Skin of body (tissue), 2 donors: ENCODE measurements around the gene TBX20. TPM values are rescaled to one million over a fixed set of nuclear protein-coding genes. Genes with fewer than 3 reads are reported as not detected.

Experiments
- DNase-seq: peaks from one replicate; lab custom pipeline; 2025; lab: John Stamatoyannopoulos, UW
- total RNA-seq: library from RNA; depleted of rRNA; stranded (reverse); fragments of >200 nt; gene quantifications from one replicate; pipeline ENCODE4 v1.2.3, GENCODE V29; 2014

TBX20 gene, protein sequence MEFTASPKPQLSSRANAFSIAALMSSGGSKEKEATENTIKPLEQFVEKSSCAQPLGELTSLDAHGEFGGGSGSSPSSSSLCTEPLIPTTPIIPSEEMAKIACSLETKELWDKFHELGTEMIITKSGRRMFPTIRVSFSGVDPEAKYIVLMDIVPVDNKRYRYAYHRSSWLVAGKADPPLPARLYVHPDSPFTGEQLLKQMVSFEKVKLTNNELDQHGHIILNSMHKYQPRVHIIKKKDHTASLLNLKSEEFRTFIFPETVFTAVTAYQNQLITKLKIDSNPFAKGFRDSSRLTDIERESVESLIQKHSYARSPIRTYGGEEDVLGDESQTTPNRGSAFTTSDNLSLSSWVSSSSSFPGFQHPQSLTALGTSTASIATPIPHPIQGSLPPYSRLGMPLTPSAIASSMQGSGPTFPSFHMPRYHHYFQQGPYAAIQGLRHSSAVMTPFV
- total RNA-seq, result 0.20 TPM

DNA sequence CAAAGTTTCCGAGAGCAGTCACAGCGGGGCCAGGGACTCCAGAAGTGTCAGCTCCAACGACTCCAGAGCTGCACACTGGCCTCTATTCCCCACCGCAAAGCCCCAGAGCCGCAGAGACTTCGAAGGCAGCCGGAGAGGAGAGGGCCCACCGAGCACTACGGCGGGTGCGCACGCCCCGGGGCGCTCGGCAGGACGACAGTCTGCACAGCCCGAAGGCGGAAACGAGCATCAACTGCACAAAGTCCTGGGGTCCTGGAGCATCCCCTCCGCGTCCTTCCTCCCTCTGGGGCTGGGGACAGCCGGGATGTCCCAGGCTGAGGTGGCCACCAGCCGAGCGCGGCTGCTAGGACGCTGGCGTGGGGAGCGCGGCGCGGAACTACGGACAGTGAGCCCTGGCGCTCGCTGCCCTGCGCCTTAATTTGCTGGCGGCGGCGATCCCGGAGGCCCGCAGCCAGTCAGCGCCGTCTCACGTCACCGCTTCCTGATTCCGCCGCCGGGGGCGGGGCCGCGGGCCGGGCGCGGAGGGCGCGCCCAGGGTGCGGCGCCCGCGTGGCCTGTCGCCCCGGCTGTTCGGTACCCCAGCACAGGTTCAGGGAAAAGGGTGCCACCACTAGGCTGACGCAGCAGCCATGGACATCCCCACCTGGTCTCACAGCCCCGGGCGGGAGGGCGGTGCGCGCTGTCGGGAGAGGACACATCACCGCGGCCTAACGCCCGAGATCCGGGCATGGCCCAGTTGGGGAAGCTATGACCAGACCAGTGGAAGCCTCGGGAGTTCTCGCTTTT lies at the start of gene TBX20:
TSS of gene TBX20 (minus strand) at position 391 of the 786 bp plus-strand sequence. CDS start 480 bp downstream, outside the sequence.
- DNase-seq, result no peak

DNA sequence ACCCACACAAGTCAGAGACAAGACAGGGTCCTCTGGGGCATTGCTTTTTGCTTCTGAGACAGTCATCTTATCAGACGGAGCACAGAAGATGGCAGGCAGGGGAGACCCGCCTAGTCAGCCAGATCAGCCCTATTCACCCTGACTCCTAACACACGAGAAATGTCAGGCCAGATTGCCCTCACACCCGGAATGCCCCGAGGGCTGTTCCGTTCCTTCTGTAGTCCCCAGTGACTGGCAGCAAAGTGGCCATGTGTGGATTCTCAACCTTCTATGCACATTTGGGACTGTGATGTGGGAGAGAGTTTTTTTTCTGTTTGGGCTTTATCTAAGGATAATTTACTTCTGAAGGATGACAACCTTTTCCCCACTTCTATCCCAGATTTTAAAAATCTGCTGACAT lies 35.5 kb upstream of the TBX20 start:
- DNase-seq, result no peak

DNA sequence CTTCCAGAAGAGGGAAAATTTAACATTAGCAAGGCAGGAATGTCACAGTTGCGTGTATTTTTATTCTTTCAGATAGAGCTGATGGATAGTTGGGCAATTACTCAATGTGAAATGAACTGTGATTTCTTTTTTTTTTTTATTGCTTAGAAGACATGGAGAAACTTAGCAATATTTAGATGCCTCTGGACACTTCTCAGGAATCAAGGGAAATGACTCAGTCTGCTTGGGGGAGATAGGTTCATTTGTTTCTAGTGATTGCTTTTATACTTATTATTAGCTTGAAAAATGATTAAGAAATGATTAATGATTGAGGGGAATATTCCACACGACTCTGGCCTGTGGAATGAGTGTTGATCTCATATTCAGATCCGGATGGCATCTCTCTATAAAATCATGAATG lies 33.1 kb upstream of the TBX20 start:
- no peak for DNase-seq

DNA sequence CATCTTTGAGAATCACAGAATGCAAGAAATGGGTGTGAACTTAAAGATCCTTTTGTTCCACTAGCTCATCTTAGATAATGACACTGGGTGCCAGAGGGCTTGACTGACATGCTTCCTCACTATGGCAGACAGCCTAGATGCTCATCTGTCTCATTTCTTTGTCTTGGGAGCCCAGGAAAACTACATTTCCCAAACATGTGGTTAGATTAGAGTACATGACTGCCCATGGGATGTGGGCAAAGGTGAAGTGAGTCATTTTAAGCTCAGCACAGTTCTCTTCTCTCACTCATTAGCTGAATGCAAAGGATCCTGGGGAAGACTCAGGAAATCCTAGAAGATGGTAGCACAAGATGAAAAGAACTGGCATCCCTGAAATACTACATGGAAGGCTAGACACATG lies 32.5 kb upstream of the TBX20 start:
- DNase-seq, result no peak

DNA sequence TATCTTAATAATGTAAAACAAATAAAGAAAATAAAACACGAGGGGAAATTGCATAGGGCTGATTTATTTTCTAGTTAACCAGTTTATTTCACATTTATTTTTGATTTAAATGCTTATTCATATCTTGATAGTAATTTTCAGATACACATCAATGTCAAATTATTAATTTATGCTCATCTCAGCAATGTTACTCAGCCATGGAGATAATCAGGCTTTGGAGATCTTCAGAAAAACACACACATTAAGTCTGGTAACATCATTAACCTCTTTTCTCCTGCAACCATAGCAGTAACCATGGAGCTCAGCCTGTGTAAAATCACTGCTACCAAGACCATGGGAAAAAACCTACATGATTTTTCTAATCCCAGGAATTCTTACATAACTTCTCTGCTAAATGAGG lies 31.9 kb upstream of the TBX20 start:
- no peak for DNase-seq

DNA sequence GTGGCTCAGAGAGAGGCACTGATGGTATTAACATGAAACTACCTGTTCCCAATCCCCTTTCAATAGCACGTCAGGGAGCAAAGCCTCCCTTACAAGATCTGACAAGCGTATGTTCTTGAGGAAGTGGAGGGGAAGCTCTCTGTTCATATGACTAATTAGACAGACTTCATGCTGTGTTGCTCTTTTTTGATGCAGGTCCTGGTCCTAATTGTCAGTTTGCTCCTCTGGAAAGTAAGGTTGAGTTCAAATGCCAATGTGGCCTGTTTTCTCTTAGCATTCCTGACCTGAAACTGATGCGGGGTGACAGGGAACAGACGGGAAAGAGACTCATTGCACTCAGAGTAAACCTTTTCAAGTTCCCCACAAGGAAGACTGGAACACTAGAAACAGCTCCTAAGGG lies 27.0 kb upstream of the TBX20 start:
- no peak for DNase-seq

DNA sequence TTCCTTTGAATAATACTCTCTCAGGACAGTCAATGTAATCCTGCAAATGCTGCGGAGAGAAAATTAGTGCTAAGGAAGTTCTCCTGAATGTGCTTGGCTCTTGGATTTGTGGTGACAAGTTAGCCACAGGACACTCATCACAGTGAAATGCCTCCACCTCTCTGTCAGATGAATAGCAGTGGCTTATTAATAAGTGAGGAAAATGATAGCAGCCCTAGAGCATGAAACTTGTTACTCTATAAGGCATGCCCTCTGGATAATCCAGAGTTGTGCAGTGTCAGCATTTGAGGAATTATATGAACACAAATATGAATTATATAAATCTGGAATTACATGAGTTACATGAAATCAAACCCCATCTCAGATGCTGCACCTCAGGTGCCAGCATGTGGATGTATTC lies 23.5 kb upstream of the TBX20 start:
- no peak for DNase-seq

DNA sequence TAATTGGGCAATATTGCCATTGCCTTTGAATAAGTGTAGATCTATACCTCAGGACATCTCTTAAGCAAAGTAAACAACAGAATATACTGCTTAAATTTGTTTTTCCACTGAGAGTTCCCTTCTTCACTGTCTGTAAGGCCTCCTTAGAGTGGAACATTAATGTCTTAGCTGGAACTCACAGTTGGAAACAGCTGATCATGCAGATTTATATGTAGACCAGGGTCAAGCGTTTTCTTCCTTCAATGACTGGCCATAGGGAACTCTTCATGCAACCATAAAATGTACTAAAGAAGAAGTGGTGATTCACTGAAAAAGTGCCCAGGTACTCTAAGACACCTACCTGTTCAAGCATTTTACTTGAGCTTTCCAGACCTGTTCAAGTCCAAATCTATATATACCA lies 18.3 kb upstream of the TBX20 start:
- no peak for DNase-seq

DNA sequence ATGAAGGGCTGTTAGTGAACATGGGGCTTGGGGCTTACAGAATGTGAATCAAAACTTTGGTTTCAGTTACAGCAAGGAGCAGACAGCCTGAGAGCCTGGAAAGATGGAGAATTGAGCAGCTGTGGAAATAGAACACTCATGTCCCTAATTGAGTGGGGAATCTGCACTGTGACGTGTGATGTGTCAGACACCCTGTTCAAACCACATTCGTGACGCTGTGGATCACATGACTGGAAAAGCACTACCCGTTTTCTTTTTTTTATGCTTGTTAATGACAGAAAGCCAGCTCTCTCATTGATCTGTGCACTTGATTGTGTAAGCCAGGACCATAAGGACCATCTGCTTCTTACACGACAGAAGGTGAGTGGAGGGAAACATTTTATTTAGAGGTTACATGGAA lies 15.1 kb upstream of the TBX20 start:
- no peak for DNase-seq

DNA sequence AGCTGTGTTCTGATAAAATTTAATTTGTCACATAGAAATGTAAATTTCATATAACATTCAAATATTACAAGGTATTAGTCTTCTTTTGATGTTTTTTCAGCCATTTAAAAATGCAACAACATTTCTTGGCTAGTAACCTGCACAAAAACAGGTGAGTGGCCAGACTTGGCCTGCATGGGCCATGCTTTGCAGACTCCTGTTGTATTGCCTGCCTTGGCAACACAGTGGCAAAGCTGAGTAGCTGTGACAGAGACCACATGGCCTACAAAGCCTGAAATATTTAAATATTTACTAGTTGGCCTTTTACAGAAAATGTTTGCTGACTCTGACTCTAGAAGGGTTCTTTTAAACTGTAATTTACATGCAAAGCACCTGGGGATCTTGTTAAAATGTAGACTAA lies 13.5 kb upstream of the TBX20 start:
- no peak for DNase-seq

DNA sequence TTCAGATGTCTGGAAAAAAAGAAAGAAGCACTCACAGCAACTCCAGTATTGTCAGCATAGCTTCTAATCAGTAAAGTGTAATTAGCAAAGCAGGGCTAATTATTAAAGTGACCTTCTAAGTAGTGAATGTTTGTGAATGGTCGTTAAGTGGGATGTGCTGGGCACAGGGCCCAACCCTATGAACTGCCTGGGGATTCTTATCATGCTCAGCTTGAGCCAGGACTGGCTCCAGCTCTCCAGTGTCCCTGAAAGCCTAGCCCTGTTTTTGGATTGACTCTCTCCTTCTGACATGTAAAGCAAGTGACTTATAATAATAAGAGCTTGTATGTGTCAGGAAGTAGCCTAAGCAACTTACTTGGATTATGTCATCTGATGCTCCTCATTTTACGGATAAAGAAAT lies 9.5 kb upstream of the TBX20 start:
- no peak for DNase-seq

DNA sequence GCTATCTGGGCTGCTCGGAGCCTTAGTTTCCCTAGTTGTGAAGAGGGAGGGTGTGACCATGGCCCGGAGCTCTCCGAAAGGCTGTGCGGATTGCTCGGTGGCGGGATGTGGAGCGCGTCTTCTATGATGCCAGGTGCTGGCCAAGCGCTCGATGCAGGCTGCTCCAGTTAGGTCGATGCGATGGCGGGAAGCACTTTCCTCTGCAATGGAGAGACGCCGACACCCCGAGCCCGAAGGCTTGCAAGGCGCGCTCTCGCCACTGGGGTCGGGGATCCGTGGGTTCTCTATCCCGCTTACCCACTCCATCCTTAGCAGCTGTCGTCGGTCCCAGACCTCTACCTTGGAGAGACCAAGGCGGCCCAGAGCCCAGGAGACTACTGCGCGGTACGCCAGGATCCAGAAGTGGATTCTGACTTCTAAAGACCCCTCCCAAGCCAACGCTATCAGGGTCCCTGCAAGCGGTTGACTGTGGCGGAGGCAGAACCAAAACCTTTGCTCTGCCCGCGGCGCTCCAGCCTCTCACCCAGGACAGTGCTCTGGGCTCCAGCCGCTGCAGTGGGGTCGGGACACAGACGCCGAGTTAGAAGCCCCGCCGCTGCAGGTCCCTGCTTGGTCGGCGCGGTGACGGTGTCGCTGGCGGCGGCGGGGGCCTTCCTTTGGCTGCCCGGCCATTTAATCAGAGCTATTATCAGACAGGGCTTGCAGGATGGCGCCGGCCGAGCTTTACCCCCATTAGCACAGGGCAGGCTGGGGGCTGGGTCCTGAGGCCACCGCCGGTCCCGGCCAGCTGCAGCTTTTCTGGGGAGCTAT lies 7.8 kb upstream of the TBX20 start:
- DNase-seq, result no peak

DNA sequence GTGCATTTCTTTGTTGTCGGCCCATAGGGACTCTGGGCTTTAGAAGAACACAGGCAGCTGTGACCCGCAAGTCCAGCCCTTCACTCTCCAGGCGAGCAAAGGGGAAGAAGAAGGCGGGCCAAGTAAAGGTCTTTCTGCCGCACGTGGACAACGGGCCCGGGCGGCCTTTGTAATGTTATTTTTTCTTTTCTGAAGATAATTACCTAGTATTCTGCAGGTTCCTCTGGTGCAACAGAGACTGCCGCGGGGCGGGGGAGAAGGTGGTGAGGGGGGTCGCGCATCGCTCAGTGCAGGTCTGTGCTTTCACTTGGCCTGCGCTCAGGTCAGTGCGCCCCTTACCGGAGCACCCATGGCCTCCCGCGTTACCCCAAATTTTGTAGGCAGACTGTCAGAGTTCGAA lies 7.1 kb upstream of the TBX20 start:
- no peak for DNase-seq

DNA sequence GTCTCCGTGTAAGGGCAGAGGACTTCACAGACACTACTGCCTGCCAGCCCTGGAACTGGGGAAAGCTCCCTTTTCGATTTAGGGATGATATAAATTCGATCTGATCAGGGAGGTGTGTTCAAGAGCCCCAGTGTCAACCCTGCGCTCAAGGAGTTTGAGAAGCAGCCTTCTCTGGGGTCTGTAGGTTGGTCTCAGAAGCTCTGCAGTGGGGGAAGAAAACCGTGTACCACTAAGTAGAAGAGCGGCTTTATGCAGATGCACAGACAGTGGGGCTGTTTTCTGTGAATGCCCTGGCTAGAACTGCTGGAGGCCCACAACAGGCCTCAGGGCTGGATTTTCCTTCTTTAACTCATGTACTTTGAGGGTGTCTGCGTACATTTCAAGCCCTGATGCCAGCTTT lies 6.3 kb upstream of the TBX20 start:
- DNase-seq, result no peak

DNA sequence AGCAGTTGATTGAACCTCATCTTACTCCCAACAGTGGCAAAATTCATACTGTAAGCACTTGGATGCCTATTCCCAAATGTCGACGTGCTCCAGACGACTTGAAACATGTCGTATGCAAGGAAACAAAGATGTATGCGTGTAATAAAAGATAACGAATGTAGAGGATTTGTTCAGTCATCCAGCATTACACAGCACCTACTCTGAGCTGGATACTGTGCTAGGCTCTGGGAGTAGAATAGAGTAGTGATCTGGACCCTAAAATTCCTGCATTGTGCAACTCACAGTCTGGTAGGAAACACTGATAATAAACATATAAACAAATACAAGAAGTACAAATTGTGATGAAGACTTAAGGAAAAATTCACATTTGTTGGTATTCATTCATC lies 5.6 kb upstream of the TBX20 start:
- no peak for DNase-seq

DNA sequence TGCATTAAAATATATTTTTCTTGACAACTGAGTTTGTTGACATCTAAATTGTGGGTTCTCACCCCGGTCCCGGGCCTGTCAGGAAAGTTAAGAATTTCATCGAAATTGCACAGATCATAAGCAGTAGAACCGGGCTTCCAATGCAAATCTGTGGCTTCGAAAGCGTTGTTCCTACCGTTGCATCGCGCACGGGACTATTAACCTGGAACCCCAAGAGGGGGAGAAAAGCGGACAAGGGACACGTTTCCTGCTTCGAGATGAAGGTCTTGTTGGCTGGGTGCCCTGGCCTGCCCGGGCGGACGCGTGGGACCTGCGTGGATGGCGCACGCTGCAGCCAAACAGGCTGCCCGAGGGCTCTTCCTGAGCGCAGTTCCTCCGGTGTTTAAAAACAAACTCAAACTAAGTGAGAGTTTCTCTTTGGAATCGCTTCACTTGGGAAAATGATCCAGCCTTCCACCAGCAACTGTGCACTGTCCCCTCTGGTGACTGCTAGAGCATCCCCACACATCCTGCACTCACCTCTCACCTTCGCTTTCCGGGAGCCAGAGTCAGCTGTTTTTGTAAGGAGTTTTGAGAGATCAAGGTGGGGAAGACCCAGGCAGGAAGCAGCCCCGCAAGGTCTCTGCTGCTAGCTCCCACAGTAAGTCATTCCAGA lies 5.1 kb upstream of the TBX20 start:
- no peak for DNase-seq

DNA sequence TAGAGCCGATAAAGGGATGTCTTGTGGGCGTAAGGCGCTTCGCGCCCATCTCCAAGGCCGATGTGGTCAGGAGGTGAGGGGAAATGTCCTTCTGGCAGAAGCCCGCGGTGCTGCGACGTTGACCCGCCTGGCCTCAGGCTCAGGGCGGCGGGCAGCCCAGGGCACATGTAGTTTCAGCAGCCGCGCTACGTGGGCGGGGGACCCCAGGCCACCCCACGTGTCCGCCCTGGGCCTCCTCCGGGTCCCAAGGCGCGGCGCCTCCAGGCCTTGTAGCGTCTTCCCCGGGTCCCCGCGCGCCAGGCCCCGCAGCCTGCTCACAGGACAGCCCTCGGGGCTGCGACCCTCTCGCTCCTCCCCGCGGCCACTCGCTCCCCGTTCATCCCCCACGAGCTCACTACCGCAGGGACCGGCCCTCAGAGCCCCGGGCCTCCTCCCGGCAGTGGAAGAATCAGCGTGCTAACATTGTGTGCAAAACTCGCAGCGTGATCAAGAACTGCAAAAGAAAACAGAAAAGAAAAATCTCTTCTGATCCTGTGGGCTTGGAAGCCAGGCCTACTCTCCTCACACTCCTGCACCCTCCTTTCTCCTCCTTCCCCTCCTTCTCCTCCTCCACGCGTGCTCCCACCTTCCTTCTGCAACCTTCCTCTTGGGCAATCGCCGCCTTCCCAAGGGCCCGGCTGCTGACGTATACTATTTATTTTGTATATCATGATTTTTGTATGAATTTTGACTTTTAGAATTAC lies 4.4 kb upstream of the TBX20 start:
- DNase-seq, result no peak

DNA sequence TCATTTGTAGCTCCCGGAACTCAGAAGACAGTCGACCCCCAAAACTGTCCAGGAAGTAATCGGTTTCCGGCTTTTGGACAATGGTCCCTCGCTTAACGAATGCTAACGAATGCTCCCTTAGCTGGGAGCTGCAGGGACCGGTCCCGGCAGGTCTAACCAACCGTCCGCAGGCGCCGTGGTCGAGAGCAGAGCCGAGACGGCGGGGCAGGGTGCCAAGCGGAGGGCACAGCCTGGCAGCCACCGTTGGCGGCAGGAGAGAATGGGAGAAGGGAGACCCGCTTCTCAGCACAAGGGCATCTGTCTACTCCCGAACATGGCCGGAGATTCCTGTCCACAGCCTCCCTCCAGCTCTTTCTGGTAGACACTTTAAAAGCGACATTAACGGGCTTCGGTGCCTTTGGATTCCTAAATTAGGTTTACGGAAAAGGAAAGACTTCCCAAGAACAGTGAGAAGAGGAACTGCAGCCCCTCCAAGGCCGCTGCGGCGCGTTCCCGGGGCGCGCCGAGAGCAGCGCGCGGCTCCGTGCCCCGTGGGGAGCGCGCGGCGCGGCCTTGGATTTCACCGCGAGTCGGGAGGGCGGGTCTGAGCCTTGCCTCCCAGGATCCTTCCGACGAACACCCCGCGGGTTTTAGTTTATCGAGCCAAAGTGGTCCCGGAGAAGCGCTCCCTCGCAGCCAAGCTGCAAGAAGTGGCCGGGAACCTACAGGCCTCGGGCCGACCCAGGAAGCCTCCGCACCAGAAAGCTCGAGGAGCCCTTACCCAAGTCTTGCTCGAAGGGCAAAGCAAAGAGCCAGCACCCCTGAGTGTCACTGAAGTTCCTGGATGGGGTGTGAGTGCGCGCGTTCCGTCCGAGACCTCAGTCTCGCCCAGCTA lies 3.6 kb upstream of the TBX20 start:
- no peak for DNase-seq

DNA sequence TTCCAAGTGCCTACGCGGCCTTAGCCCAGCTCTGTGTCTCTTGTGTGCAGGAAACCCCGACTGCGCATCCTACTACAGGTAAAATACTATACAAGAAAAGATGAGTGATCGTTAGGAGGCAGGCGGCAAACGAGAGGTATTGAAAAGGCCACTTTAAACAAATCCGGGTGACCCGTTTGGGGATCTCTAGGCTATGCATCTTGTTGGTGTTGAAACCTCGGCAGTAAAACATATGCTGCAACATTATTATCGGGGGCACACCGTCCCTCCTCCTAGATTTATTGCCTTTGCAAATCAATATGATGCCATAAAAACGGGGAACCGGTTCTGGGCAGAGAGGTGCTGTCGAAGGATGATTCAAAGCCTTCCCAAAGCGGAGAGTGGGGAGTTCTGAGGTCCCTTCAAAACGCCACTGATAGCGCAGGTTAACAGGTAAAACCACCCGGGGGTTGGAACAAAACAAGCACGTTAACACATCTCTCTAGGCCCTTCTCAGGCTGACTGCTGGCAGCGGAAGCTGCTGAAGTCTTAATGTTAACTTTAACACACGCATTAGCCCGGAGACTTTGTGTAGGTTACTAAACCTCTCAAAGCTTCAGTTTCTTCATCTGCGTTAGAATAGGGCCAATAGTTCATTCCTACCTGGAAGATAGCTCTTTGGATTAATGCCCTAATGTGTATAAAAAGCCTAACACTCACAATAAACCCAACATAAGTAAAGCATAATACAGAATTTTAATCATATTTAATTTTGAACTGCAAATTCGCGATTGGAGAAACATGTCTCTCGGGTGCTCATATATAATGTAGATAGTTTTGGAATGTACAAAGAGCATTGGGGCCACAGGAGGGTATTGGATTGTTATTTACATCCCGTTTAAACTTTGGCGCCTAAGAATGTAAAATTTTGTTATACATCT lies 2.6 kb upstream of the TBX20 start:
- DNase-seq, result no peak
